ENCODE measurements around the gene TMEM126B.

Gene TMEM126B

GRCh38 chr11:85672105-85672902 is 43.9 kb downstream of the TMEM126B start:
- Histone ChIP-seq H3K4me3 (no peak overlapping the region), H3K27ac (no peak overlapping the region)
- no peak for TF ChIP-seq CTCF (IDR thresholded peaks at IDR 0.05)
- DNase-seq (ENCODE audit: low spot score): no peak

- no peak overlapping the region for H3K27ac ChIP-seq
- H3K4me3 ChIP-seq: no peak overlapping the region
- no peak for TF ChIP-seq CTCF (IDR thresholded peaks at IDR 0.05)
- no peak for DNase-seq (ENCODE audit: low spot score)
Observed at GRCh38 chr11:85673393-85673792, 45.0 kb downstream of the TMEM126B start.

GRCh38 chr11:85679576-85679975 is 51.2 kb downstream of the TMEM126B start:
- Histone ChIP-seq H3K4me3 (no peak overlapping the region), H3K27ac (no peak overlapping the region)
- no peak for TF ChIP-seq CTCF (IDR thresholded peaks at IDR 0.05)
- no peak for DNase-seq (ENCODE audit: low spot score)

- DNase-seq (ENCODE audit: low spot score): no peak
- Histone ChIP-seq H3K4me3 (no peak overlapping the region), H3K27ac (no peak overlapping the region)
- no peak for TF ChIP-seq CTCF (IDR thresholded peaks at IDR 0.05)
Observed at GRCh38 chr11:85680897-85681296, 52.5 kb downstream of the TMEM126B start.

- no peak for TF ChIP-seq CTCF (IDR thresholded peaks at IDR 0.05)
- H3K4me3 ChIP-seq: peak overlapping the region; percentile 74
- peak overlapping the region; percentile 23 to 35 for H3K27ac ChIP-seq
- DNase-seq (ENCODE audit: low spot score): no peak
Observed at GRCh38 chr11:85682330-85683305, 54.2 kb downstream of the TMEM126B start.

- Histone ChIP-seq H3K27ac (peak overlapping the region; percentile 61 to 79), H3K4me3 (peak overlapping the region; percentile 67)
- TF ChIP-seq CTCF (IDR thresholded peaks at IDR 0.05): no peak
- DNase-seq (ENCODE audit: low spot score): peak; percentile 72
Observed at GRCh38 chr11:85685125-85685819, 56.9 kb downstream of the TMEM126B start.
